ENCODE measurements around the gene SRSF11.

SRSF11 gene

GRCh38 chr1:70220517-70221237 is 503 bp upstream of the SRSF11 start:
- DNase-seq (ENCODE audit: low read depth), result no peak

- DNase-seq (ENCODE audit: low read depth), result no peak
Measured at GRCh38 chr1:70222716-70223235, 1.6 kb downstream of the SRSF11 start.

GRCh38 chr1:70224954-70225353 is 3.8 kb downstream of the SRSF11 start:
- DNase-seq (ENCODE audit: low read depth), result no peak

GRCh38 chr1:70227439-70227838 is 6.3 kb downstream of the SRSF11 start:
- DNase-seq (ENCODE audit: low read depth), result no peak

- DNase-seq (ENCODE audit: low read depth), result no peak
Measured at GRCh38 chr1:70228670-70229069, 7.5 kb downstream of the SRSF11 start.

- DNase-seq (ENCODE audit: low read depth), result no peak
Measured at GRCh38 chr1:70231475-70231874, 10.3 kb downstream of the SRSF11 start.

- no peak for DNase-seq (ENCODE audit: low read depth)
Measured at GRCh38 chr1:70234733-70235132, 13.6 kb downstream of the SRSF11 start.

GRCh38 chr1:70239940-70240339 is 18.8 kb downstream of the SRSF11 start:
- no peak for DNase-seq (ENCODE audit: low read depth)

GRCh38 chr1:70247122-70247521 is 25.9 kb downstream of the SRSF11 start:
- no peak for DNase-seq (ENCODE audit: low read depth)

- no peak for DNase-seq (ENCODE audit: low read depth)
Measured at GRCh38 chr1:70247768-70248167, 26.6 kb downstream of the SRSF11 start.

GRCh38 chr1:70248729-70249128 is 27.5 kb downstream of the SRSF11 start:
- no peak for DNase-seq (ENCODE audit: low read depth)

- DNase-seq (ENCODE audit: low read depth), result no peak
Measured at GRCh38 chr1:70256664-70257063, 35.5 kb downstream of the SRSF11 start.

GRCh38 chr1:70264839-70265238 is 43.7 kb downstream of the SRSF11 start:
- DNase-seq (ENCODE audit: low read depth), result no peak

- DNase-seq (ENCODE audit: low read depth), result no peak
Measured at GRCh38 chr1:70265946-70266345, 44.8 kb downstream of the SRSF11 start.

- no peak for DNase-seq (ENCODE audit: low read depth)
Measured at GRCh38 chr1:70277875-70278274, 56.7 kb downstream of the SRSF11 start.

- DNase-seq (ENCODE audit: low read depth), result no peak
Measured at GRCh38 chr1:70278710-70279109, 57.5 kb downstream of the SRSF11 start.

GRCh38 chr1:70284366-70284765 is 63.2 kb downstream of the SRSF11 start:
- no peak for DNase-seq (ENCODE audit: low read depth)

- no peak for DNase-seq (ENCODE audit: low read depth)
Measured at GRCh38 chr1:70286453-70286852, 65.3 kb downstream of the SRSF11 start.

GRCh38 chr1:70288166-70288565 is 67.0 kb downstream of the SRSF11 start:
- DNase-seq (ENCODE audit: low read depth), result no peak

GRCh38 chr1:70290218-70290617 is 69.0 kb downstream of the SRSF11 start:
- no peak for DNase-seq (ENCODE audit: low read depth)

- no peak for DNase-seq (ENCODE audit: low read depth)
Measured at GRCh38 chr1:70293186-70293843, 72.1 kb downstream of the SRSF11 start.

- no peak for DNase-seq (ENCODE audit: low read depth)
Measured at GRCh38 chr1:70295749-70296148, 74.6 kb downstream of the SRSF11 start.

- DNase-seq (ENCODE audit: low read depth), result no peak
Measured at GRCh38 chr1:70299472-70299871, 78.3 kb downstream of the SRSF11 start.
